Measurements from ENCODE around the gene SCGB1A1.

GRCh38 chr11:62472063-62472884 is 53.4 kb downstream of the SCGB1A1 start:
- TF ChIP-seq CTCF (IDR thresholded peaks at IDR 0.05) (no peak), POLR2A (IDR thresholded peaks at IDR 0.05) (no peak), EP300 (IDR thresholded peaks at IDR 0.05) (no peak)

Data from tibial nerve (tissue), 4 donors.